Upper lobe of right lung (tissue), 1 donor: ENCODE measurements around the gene SLC12A6. TPM values are rescaled to one million over a fixed set of nuclear protein-coding genes. Genes with fewer than 3 reads are reported as not detected.

Experiments
- ATAC-seq: fragments of 200-7000 bp; cut with Tn5 transposase; one replicate; pipeline ENCODE4 v1.9.1; 2020; ENCODE audit warnings: mild to moderate bottlenecking, moderate library complexity
- DNase-seq: peaks from one replicate; pipeline ENCODE4 v3.0.0-alpha.2; 2020
- H3K27ac ChIP-seq: fragments of 200-600 bp; one replicate; pipeline ENCODE4 v1.8.0; 2022
- H3K27me3 ChIP-seq: fragments of 200-600 bp; one replicate; pipeline ENCODE4 v1.8.0; 2022; ENCODE audit warnings: mild to moderate bottlenecking
- H3K36me3 ChIP-seq: fragments of 200-600 bp; one replicate; pipeline ENCODE4 v1.8.0; 2022
- H3K4me1 ChIP-seq: fragments of 200-600 bp; one replicate; pipeline ENCODE4 v1.8.0; 2022
- H3K4me3 ChIP-seq: fragments of 200-600 bp; one replicate; pipeline ENCODE4 v1.8.0; 2022; ENCODE audit warnings: mild to moderate bottlenecking
- H3K9me3 ChIP-seq: fragments of 200-600 bp; one replicate; pipeline ENCODE4 v1.8.0; 2022
- CTCF ChIP-seq: fragments of 200-600 bp; IDR thresholded peaks from one replicate; pipeline ENCODE4 v1.8.0; 2022; ENCODE audit warnings: antibody characterized with exemption
- intact Hi-C: fragments of 100-400 bp; cut with DNase I; formaldehyde crosslinking; loops from one replicate; pipeline ENCODE4 v1.11.0; 2022
- total RNA-seq: library from RNA; stranded (reverse); fragmentation: NEBNext Ultra II Directional; extraction: Animal tissue kit (Norgen Biotek cat#: 25700); gene quantifications from one replicate; pipeline ENCODE4 v1.2.1, GENCODE V29; 2021
- donor health status: DM: no; HTN: yes; CAD: no; lungs with severe emphysema.

Gene SLC12A6
- total RNA-seq, 1 donor from 2014 or later = 44.9 TPM

- no peak for TF ChIP-seq CTCF
- DNase-seq = peak; percentile 52
- H3K4me1 ChIP-seq = peaks cover 9% of the 10 kb centered on the region
- peak overlapping the region; percentile 98 for H3K4me3 ChIP-seq
- H3K27ac ChIP-seq = no peak overlapping the region
- H3K36me3 ChIP-seq = peaks cover 6% of the 10 kb centered on the region
- no peaks in the 10 kb centered on the region for H3K27me3 ChIP-seq
- no peak for ATAC-seq
- intact Hi-C loops = no loop called here
- no peaks in the 10 kb centered on the region for H3K9me3 ChIP-seq
Observed at GRCh38 chr15:34365091-34365825, 27.7 kb upstream of the SLC12A6 start.

- no peaks in the 10 kb centered on the region for H3K9me3 ChIP-seq
- intact Hi-C loops = no loop called here
Observed at GRCh38 chr15:34364041-34364440, 26.5 kb upstream of the SLC12A6 start.

DNA sequence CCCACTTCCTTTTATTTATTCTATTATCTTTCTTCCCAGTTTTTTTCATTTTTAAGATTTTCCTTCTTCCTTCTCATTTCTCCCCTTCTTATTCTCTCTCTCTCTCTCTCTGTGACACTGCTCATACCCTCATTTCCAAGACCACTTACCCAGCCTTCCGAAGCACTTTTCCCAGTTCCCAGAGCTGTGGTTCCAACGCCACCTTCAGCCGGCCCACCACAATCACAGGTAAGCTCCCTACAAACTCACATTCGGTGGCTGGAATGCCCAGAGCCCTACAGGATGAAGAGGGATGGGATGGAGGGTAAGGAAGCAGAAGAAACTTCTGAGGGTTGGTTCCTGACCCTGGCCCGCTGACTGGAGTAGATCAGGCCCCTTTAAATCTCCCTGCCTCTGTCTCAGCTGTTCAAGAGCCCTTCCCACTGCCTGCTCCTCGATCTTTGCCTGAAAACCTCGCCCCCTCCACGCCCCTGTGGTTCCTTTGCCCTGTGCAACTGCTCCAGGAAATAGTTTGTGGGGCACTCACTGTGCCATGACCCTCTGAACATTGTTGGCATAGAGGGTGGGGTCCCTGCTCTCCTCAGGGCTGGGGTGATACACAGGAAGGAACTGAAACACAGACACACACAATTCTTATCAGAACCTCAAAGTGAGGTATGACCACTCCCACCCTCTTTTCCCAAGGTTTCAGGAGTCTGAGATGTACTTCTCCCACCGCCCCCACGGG lies 24.6 kb upstream of the SLC12A6 start:
- intact Hi-C loops = no loop called here
- H3K27ac ChIP-seq = no peak overlapping the region
- no peaks in the 10 kb centered on the region for H3K9me3 ChIP-seq
- DNase-seq (peak; percentile 36), ATAC-seq (no peak)
- TF ChIP-seq CTCF = no peak
- H3K27me3 ChIP-seq = no peaks in the 10 kb centered on the region
- peaks cover 25% of the 10 kb centered on the region for H3K36me3 ChIP-seq
- no peak overlapping the region for H3K4me3 ChIP-seq
- peaks cover 9% of the 10 kb centered on the region for H3K4me1 ChIP-seq

More at GRCh38 chr15:34364041-34364440, 26.5 kb upstream of the SLC12A6 start:
- no peaks in the 10 kb centered on the region for H3K27me3 ChIP-seq
- no peak for DNase-seq
- H3K4me3 ChIP-seq = no peak overlapping the region
- no peak for TF ChIP-seq CTCF
- peaks cover 17% of the 10 kb centered on the region for H3K36me3 ChIP-seq
- no peak for ATAC-seq
- H3K4me1 ChIP-seq = peaks cover 9% of the 10 kb centered on the region
- no peak overlapping the region for H3K27ac ChIP-seq

DNA sequence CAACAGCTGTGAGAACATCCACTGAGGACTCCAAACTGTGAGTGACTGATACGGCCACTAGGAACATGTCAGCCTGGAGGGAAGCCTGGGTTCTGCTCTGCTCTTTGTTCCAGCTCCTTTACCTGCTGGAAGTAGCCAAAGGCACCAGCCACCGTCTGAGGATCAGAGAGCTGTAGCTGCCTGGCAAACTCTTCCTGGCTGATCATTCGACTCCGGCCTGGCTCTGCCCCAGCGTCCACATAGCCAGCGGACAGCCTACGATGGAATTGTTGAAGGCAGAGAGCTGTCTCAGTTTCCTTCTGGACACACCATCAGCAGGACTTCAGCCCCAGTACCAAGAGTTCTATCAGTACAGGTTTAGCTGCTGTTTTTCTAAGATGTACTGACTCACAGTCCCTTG lies 23.7 kb upstream of the SLC12A6 start:
- Histone ChIP-seq H3K9me3 (no peaks in the 10 kb centered on the region), H3K27me3 (no peaks in the 10 kb centered on the region), H3K27ac (no peak overlapping the region), H3K36me3 (peaks cover 25% of the 10 kb centered on the region), H3K4me3 (no peak overlapping the region), H3K4me1 (peaks cover 9% of the 10 kb centered on the region)
- DNase-seq (peak; percentile 35), ATAC-seq (no peak)
- intact Hi-C loops = no loop called here
- no peak for TF ChIP-seq CTCF

DNA sequence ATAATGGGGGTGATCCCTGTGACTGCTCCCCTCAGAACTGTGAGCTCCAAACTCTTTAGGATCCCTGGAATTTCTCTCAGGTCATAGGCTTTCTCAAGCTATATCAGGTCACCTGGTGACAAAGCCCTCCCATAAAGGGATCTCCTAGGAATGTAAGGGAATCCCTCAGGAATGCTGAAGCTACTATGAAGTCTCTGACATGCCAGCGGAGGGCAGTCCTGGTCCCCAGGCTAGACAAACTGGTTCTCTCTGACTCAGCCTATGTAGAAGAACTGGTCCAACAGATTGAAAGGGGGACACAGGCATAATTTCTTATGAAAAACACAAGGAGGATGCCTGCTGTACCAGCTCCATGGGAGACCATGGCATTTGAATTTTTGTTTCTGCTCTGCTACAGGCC lies 22.7 kb upstream of the SLC12A6 start:
- DNase-seq (no peak), ATAC-seq (no peak)
- Histone ChIP-seq H3K27ac (no peak overlapping the region), H3K9me3 (no peaks in the 10 kb centered on the region), H3K27me3 (no peaks in the 10 kb centered on the region), H3K36me3 (peaks cover 25% of the 10 kb centered on the region), H3K4me3 (no peak overlapping the region), H3K4me1 (no peaks in the 10 kb centered on the region)
- intact Hi-C loops = no loop called here
- no peak for TF ChIP-seq CTCF
